ENCODE measurements around the gene PMEPA1.

PMEPA1 gene

DNA sequence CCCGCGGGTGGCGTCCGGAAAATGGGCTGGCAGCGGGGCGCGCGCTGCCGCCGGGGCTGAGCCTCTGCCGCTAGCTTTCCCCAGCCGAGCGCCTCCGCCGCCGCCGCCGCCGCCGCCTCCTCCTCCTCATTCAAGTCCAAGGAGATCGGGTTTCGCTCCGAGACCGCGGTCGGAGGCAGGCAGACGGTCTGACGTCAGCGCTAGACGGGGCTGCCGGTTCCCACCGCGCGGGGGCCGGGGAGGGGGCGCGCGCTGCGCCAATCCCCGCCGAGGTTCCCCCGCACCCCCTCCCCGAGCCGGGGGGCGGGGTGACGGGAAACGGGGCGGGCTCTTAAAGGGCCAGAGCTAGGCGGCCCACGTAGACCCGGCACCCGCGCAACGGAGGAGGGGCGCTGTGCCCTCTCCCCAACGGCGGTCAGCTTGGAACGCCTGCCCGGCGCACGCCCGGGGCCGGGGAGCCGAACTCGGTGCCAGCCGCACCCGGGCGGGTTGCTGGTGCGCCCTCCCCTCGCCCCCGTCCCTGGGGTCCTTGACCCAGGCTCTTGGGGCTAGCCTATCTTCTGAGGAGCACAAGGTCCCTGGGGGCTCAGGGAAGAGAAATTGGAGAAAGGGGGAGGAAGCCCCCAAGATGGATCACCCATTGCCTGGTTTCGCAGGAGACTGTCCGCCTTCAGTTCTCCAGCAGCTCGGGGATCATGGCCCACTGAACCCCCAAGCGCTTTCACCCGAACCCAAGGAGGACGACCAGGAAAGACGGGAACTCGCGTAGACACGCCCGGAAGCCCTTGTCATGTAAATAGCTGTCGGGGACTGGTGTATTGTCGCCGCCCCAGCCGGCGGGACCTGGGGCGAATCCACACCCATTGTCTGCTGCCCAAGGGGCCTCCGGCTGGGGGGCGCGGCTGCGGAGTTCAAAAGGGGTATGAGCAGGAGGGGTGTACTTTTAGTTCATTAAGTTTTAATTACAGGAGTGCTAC lies at the start of gene PMEPA1:
PMEPA1 (minus strand) TSS at position 193 of the 977 bp plus-strand sequence. CDS start 433 bp downstream, outside the sequence.
- TF ChIP-seq CTCF (IDR thresholded peaks at IDR 0.05; ENCODE audit: extremely low read depth, insufficient read depth, missing control alignments), result no peak
- peak; percentile 94 for DNase-seq (ENCODE audit: low spot score)
- in situ Hi-C loops (cut with MboI; ENCODE audit: low pct_unique_long_range_greater_than_20kb, low sequenced_read_pairs, unreplicated experiment), result no loop called here

GRCh38 chr20:57757767-57758166 lies 48.0 kb upstream of the PMEPA1 start:
- no peak for TF ChIP-seq CTCF (IDR thresholded peaks at IDR 0.05; ENCODE audit: extremely low read depth, insufficient read depth, missing control alignments)
- no peak for DNase-seq (ENCODE audit: low spot score)
- in situ Hi-C loops (cut with MboI; ENCODE audit: low pct_unique_long_range_greater_than_20kb, low sequenced_read_pairs, unreplicated experiment), result no loop called here

- in situ Hi-C loops (cut with MboI; ENCODE audit: low pct_unique_long_range_greater_than_20kb, low sequenced_read_pairs, unreplicated experiment), result no loop called here
- DNase-seq (ENCODE audit: low spot score), result no peak
- no peak for TF ChIP-seq CTCF (IDR thresholded peaks at IDR 0.05; ENCODE audit: extremely low read depth, insufficient read depth, missing control alignments)
Observed at GRCh38 chr20:57756921-57757320, 47.1 kb upstream of the PMEPA1 start.

- in situ Hi-C loops (cut with MboI; ENCODE audit: low pct_unique_long_range_greater_than_20kb, low sequenced_read_pairs, unreplicated experiment), result no loop called here
- no peak for DNase-seq (ENCODE audit: low spot score)
- no peak for TF ChIP-seq CTCF (IDR thresholded peaks at IDR 0.05; ENCODE audit: extremely low read depth, insufficient read depth, missing control alignments)
Observed at GRCh38 chr20:57756213-57756612, 46.4 kb upstream of the PMEPA1 start.

- in situ Hi-C loops (cut with MboI; ENCODE audit: low pct_unique_long_range_greater_than_20kb, low sequenced_read_pairs, unreplicated experiment), result no loop called here
- DNase-seq (ENCODE audit: low spot score), result no peak
- no peak for TF ChIP-seq CTCF (IDR thresholded peaks at IDR 0.05; ENCODE audit: extremely low read depth, insufficient read depth, missing control alignments)
Observed at GRCh38 chr20:57755609-57756008, 45.8 kb upstream of the PMEPA1 start.

GRCh38 chr20:57754190-57754589 lies 44.4 kb upstream of the PMEPA1 start:
- no peak for DNase-seq (ENCODE audit: low spot score)
- in situ Hi-C loops (cut with MboI; ENCODE audit: low pct_unique_long_range_greater_than_20kb, low sequenced_read_pairs, unreplicated experiment), result no loop called here
- no peak for TF ChIP-seq CTCF (IDR thresholded peaks at IDR 0.05; ENCODE audit: extremely low read depth, insufficient read depth, missing control alignments)

Measured in GM13977 (cell line).